DMS53 (cell line): Measurements from ENCODE around the gene SATB1.
A peak's percentile ranks its signal among the peaks of the same experiment; 100 is the strongest.

Experiments
- DNase-seq: peaks from one replicate; lab custom pipeline; 2025; lab: John Stamatoyannopoulos, UW

SATB1 gene

DNA sequence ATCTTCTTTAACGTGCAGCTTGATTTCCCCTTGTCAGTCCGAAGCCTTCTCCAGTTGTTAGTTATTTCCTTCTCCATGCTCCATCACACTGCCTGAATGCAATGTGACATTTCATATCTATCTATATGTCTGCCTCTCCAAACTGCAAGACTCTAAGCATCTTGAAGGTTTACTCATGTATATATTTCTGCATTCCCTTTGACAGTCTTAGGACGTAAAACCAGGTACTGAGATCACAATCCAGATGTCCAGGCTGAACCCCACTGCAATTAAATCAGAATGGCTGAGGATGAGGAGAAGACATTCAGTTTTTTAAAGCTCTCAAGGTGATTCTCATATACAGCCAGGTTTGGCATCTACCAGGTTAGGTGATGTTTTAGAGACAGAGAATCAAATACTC is 6.1 kb upstream of the SATB1 start:
- DNase-seq = no peak

DNA sequence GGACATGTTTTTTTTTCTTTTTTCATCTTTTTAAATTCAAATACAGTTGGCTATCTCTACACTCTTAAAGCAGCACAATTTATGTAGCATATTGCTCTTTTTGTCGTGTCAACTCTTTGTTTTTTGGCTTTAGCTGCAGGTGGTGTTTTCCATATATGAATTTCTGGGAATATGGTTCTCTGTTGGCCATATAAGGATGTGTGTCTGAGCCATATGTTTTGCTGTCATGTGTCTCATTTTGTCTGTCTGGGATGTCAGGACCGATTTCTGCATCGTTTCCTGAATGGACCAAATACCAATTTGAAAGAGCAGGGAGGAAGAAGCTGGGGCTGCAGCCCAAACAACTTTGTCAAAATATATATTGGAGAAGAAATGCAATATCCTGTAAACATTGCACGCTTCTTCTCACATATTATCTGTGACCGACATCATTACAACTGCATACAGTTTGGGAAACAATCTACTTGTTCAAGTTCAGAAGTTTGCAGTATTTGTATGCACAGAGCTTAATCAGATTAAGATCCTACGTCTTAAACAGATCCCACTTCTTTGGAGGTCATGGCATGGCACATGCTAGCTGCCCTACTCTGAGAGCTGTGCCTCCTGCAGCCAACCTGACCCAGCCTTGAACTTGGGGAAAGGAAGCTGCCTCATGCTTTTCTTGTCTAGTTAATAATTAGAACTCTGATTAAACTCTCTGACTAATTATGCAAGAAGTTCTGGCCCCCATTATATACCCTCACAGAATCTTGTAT is 4.0 kb upstream of the SATB1 start:
- DNase-seq = no peak

GRCh38 chr3:18428036-18428435 is 2.9 kb upstream of the SATB1 start:
- DNase-seq = no peak

- peak; percentile 14 for DNase-seq
These were observed 1.6 kb upstream of the SATB1 start for GRCh38 chr3:18426597-18427193.

DNA sequence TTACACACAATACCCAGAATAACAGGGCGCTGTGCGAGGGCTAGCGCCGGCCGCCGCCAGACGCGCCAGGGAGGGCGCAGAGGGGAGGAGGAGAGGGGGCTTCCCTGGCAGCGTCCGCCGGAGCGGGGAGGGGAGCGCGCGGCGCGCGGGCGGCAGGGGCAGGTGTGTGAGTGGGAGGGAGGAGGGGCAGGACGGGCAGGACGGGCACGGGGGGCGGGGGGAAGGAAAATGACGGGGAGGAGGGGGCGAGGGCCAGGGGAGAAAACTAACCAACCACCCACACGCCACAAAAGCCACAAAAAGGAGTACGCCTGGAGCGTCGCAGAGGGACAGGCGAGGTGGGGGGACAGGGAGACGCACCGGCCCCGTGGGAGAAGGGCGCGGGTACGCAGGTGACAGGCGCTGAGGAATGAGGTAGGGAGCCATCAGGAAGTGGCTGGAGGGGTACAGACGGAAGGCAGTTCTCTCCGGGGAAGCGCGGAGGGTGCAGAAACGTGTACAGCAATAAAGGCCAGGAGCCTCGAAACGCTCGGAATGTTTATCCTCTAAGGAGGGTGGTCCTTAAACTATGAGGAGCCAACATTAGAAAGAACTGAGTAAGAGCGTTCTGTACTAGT is 610 bp upstream of the SATB1 start:
- DNase-seq = peak; percentile 71

GRCh38 chr3:18424213-18424728 is 868 bp downstream of the SATB1 start:
- DNase-seq = peak; percentile 27

DNA sequence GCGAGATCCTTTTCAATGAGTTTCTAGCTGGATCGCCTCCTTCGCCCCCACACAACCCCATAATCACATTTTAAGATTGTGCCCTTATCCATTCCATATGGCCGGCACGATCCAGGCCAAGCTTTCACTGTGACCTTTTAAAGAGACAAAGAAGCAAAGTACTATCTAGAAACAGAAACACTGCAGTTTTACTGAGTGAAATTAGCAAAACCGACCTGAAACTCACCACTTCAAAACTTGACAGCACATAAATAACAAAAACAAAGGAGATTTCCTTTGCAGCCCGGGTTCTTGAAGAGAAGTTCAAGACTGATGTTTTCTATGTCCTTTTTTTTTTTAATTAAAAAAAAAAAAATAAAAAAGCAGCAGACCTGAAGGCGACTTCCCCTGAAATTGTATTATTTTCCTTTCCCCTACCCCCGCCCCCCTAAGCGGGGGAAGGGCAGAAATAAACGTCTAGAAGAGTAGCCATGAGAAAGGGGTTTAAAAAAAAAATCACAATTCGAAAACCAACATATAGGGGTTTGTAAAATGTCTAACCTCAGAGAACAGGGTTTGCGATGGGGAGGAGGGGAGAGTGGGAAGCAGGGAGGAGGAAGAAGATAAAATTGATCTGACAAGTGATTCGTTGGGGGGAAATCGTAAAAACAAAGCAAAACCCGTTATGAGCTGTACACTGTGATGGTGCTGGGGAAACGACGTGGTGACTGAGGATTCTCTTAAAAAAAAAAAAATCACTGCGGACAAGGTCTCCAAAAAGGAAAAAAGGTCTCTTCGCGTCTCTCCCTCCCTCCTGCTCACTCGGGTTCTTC is 1.5 kb downstream of the SATB1 start:
- peak; percentile 42 for DNase-seq

DNA sequence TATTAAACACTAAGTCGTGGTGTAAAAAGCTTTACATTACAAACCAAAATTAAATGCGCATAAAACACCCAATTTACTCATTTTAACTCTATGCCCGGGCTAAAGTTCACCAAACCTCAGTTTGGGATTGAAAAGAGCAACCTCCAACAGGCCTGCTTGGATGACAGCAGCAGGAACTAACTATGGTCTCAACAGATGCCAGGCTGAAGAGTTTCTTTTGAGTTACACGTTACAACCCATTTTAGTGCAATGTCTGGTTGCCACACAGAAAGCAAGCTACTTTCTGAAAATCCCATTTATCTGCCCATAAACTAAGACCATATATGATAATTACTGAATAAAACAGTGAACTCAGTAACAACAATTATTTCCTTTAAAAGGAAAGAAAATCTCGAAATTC is 2.2 kb downstream of the SATB1 start:
- peak; percentile 4 for DNase-seq

DNA sequence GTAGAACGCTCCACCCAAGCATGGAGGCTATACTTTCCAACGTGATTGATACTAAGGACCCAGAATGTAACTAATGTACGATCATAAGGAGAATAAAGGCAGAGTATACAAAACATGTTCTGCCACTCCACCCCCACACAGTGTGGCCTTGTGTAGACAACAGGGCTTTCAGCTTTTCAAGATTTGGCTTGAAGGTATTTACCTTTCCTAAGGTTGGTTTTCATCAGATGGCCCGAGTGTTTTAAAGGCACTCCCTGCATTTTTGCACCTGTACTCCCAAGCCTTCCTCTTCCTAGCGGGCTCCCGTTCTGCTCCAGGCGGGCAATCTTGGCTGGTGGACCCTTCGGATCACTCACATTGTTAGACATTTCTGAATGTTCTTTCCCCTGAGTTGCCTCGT is 4.6 kb downstream of the SATB1 start:
- no peak for DNase-seq

DNA sequence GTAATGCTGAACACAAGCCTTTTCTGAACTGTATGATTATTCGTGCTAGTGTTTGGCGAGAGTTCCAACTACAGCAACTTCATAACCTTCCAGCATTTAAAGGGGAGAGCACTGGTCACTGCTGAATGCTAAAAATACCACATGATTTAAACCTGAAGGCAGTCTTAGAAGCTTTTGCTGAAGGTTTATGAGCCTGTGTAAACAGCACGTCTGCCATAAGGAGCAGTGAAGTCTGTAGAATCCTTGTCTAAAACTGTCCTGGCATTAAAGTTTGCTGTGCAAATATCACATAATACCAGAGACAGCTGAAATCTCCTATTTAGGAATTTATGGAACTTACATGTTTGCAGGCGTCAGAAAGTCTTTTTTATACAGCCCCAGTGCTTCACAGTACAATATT is 5.9 kb downstream of the SATB1 start:
- DNase-seq = no peak

DNA sequence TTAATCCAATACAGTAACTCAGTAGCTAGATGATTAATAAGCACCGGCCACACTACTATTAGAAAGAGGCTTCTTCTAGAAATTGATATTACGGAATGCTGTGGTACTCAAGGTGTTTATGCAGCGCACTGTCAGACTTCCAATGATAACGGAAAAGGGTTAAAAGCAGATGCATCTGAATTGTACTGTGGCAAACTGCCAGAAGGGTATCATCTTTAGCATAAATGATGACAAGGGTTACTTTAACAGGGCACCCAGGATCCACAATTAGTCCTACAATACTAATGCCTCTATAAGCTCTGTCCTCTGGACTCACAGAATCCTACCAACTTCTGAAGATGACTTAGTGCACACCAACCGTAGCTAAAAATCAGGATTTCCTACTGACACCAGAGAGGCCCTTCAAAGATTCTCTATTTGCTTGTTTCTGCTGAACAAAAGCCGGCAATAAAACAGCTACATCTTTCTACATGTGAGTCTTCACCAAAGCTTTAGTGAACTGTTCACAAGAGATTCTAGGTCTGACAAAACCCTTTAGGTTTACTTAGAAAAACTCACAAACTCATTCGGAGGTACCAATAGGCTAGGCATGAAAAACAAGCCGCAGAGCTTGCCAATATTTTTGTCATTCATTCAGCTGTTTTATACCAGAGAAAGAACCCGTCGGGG is 7.1 kb downstream of the SATB1 start:
- no peak for DNase-seq

- DNase-seq = no peak
These were observed 8.8 kb downstream of the SATB1 start for GRCh38 chr3:18416332-18416731.

GRCh38 chr3:18415839-18416238 is 9.3 kb downstream of the SATB1 start:
- DNase-seq = no peak

- DNase-seq = no peak
These were observed 10.0 kb downstream of the SATB1 start for GRCh38 chr3:18415167-18415566.

DNA sequence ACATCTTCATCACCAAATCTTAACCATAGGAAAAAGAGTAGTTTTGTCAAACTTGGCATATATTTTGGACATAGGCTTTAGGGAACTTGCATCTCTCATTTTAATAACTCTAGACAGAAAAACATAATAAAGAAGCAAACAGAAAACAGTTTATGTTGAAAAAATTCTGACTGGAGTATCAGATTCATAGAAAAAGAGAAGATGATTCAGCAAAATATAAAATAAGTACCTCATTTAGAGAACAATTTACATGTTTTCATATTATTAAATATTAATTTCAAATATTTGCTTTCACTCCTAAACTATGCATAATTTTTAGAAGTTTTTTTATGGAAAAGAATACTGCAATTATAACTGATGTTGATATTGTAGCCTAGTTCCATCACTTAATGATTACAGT is 12.5 kb downstream of the SATB1 start:
- no peak for DNase-seq

DNA sequence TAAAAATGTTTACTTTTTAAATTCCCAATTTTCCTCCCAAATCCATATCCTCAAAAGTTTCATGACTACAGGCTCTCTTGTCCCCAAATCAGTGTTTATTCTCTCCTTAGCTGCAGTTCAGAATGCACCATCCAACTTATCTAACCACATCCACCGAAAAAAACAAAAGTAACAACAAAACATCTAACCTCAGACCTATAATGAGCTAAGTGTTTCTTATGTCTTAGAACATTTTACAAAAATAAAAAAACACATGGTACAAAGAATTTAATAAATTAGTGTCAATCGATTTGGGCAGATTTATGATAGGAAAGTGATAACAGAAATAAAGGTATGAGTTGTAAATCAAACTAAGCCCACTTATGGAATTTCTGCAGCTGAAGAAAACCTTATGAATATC is 13.6 kb downstream of the SATB1 start:
- no peak for DNase-seq

GRCh38 chr3:18410205-18410604 is 14.9 kb downstream of the SATB1 start:
- DNase-seq = no peak

GRCh38 chr3:18409266-18409665 is 15.9 kb downstream of the SATB1 start:
- DNase-seq = no peak

DNA sequence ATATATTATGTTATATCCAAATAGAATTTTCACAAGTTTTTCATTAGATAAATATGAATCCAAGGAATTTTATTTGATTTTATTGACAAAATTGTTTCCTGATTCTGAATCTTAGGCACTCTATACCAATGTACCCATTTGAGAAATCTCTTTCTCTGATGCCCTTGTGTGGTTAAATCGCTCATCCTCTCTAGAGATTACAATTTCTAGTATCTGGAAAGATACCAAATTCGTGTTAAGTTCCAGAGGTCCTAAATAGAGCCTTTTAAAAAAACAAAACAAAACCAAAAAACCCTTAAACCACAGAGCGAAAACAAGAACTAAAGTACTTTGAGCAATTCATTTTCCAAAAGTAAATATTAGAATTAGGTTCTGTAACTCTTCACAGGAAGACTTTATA is 20.0 kb downstream of the SATB1 start:
- no peak for DNase-seq

GRCh38 chr3:18403061-18403460 is 22.1 kb downstream of the SATB1 start:
- no peak for DNase-seq

GRCh38 chr3:18402239-18402799 is 22.8 kb downstream of the SATB1 start:
- no peak for DNase-seq
